ENCODE data around the gene DSC3.
"Not testable (repeated sequence)": the region's sequence is repeated elsewhere in the genome, so short reads cannot be mapped to it uniquely, and the experiment has no call there.

The DSC3 gene

GRCh38 chr18:31040686-31041270 is 1.8 kb downstream of the DSC3 start:
- DNase-seq: no peak

- no peak for DNase-seq
Observed at GRCh38 chr18:31039426-31039825, 3.1 kb downstream of the DSC3 start.

- not testable (repeated sequence) for DNase-seq
Observed at GRCh38 chr18:31037686-31038085, 4.9 kb downstream of the DSC3 start.

- DNase-seq: no peak
Observed at GRCh38 chr18:31034541-31034940, 8.0 kb downstream of the DSC3 start.

DNA sequence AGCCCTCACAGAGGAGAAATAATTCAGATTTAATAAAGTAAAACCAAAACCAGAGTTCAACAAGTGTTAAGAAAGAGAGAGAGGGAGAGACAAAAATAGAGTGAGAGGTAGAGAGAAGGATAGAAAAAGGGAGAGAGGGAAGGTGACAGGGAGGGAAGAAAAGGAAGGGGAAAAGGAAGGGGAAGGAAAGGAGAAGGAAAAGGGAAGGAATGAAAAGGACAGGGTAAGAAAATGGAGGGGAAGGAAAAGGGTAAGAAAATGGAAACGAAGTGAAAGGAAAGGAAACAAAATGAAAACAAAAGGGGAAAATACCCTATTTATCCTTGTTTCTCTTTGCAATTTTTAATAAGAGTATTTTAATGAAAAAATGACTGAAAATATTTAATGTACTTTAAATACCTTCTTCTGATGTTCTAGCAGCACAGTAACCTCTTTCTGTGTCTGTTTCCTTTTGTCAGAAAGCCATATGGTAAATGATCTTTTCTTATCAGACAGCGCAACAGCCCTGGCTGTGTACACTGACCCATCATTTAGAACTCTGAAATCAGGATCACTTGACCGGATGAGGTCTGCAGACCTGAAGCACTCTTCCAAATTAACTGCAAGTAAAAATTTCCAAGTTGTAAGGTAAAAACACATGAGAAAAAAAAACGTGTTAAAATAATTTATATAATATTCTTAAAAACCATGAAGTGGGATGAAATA is 11.8 kb downstream of the DSC3 start:
- no peak for DNase-seq

DNA sequence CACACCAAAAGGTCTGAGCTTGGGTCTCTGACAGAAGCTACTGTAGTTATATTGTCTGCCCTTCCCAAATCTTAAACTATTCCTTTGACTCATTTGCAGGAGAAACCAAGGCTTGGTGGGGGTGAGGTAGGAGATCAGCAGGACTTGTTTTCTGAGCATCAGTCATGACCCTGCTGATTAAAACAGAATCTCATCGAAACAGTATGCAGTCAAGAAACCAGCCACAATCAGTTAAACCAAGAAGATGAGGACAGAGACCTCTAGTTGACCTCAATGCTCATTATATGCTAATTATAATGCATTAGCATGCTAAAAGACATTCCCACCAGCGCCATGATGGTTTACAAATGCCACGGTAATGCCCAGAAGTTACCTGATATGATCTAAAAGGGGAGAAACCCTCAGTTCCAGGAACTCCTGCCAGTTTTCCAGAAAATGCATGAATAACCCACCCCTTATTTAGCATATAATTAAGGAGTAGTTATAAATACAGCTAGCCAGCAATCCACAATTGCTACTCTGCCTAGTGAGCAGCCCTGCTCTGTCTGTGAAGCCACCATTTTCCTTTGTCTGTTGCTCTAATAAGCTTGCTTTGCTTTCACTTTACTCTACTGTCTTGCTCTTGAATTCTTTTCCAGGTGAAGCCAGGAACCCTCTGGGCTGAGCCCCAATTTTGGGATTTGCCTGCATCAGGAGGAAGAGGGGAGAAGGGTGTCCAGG is 26.7 kb downstream of the DSC3 start:
- DNase-seq: no peak

GRCh38 chr18:31011455-31011854 is 31.1 kb downstream of the DSC3 start:
- DNase-seq: not testable (repeated sequence)

GRCh38 chr18:31010601-31011000 is 31.9 kb downstream of the DSC3 start:
- no peak for DNase-seq

DNA sequence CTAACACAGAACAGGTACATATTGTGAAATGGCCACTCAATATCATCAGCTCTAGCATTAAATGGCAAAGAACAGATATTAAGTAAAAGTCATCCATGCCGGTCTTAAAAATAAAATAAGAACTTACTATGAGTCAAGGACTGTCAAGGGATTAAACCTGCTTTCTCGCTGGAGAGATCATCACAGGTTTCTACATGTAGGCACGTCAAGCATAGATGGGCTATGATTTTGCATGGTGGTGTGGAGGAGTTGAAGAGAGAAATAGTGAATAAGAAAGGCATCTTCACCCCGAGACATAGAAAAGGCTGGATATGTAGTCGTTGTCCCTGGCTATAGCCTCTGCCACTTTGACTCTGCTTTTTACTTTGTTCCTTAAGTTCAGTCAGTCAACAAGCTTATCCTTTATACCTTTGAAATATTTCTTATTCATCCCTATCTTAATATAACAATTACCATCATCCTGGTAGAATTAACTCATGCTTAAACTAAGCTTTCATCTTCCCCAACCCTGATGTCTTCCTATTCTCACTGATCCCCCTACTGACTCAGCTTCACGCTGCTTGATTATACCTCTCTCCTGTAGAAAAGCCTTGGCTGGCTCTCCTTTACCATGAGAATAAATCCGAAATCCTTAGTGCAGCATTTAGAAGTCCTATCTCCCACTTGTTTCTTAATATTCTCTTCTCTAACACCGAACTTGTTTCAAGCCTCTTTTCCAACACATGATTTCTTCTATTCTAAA is 42.5 kb downstream of the DSC3 start:
- no peak for DNase-seq

- no peak for DNase-seq
Observed at GRCh38 chr18:30999186-30999585, 43.4 kb downstream of the DSC3 start.

- no peak for DNase-seq
Observed at GRCh38 chr18:30997223-30997622, 45.3 kb downstream of the DSC3 start.

DNA sequence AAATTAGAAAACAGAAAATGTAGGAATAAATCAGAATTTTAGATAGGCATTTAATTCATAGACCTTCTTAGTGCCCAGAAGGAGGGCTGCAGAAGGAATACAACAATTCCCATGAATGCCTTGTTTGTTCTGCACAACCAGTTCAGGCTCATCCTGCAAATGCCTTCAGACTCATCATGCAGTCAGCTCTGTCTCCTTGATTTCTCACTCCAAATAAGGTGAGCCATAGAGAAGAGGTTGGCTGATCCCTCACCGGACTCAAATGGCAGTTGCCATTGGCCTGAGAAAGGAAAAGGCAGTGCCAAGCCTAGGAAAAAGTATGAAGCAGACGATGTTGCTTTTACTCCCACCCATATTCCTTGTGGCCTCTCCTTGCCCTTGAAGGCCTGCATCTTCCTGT is 50.3 kb downstream of the DSC3 start:
- no peak for DNase-seq

GRCh38 chr18:30991397-30991796 is 51.1 kb downstream of the DSC3 start:
- no peak for DNase-seq

GRCh38 chr18:30989141-30989540 is 53.4 kb downstream of the DSC3 start:
- DNase-seq: no peak

DNA sequence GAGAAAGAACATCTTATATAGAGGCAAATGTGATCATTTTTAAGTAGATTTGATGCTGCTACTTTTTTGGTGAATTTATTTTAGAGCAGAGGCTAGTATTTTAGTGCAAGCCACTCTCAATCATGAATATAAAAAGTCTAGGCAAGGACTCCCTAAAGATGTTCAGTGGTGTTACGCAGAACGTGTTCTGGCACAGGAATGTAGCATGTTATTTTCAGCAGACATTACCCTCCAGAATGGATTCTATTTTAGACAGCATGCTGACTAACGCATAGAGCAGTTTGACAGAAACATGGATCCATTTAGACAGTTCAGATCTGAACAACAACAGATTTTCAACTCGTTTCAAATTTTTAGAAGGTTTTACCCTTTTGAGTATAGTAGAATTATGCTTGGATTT is 54.1 kb downstream of the DSC3 start:
- no peak for DNase-seq

DNA sequence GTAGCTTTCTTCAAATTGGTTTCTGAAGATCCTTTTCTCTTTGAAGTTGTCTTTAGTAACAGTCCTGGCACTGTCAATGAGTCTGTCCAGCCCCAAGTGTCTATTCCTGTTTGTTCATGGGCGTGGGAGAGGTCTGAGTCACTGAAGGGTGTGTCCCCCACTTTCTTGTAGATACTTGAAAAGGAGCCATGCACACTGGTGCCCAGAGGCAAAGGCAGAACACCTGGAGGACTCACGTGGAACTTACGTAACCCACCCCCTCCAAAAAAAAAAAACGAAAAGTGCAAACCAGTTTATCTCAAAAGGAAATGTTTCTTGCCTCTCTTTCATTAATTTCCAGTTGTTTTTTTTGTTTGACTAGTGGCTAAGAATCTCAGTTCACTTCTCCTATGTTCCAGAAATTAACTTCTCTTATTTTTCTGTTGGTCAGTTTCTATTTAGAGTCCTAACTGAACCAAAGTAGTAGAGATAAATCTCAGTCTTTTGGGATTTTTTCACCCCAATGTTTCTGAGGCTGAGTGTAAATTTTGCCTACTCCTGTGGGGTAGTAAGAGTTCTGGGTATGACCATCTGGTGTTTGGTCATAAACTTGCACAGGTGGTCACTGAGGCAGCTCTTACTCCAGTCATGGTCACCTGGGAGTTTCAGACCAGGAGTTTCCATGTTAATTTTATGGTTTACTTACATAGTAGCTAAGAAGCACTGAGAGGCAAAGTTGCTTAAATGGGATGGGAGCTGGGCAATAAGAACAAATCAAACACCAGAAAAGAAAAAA is 54.9 kb downstream of the DSC3 start:
- no peak for DNase-seq

GRCh38 chr18:30985753-30986152 is 56.8 kb downstream of the DSC3 start:
- DNase-seq: no peak

- no peak for DNase-seq
Observed at GRCh38 chr18:30982285-30982992, 60.1 kb downstream of the DSC3 start.

DNA sequence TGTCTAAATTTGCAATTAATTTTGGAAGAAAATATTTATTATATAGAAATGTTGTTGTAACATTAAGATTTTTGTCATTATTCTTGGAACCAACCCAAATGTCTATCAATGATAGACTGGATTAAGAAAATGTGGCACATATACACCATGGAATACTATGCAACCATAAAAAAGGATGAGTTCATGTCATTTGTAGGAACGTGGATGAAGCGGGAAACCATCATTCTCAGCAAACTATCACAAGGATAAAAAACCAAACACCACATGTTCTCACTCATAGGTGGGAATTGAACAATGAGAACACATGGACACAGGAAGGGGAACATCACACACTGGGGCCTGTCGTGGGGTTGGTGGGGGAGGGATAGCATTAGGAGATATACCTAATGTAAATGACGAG is 64.5 kb downstream of the DSC3 start:
- DNase-seq: not testable (repeated sequence)

- no peak for DNase-seq
Observed at GRCh38 chr18:30971338-30971956, 71.1 kb downstream of the DSC3 start.

- DNase-seq: peak; percentile 25
Observed at GRCh38 chr18:30970196-30970816, 72.2 kb downstream of the DSC3 start.

Data from SHP77 treated with DMSO at 0.1 percent for 48 hours (cell line).